GM18951 (cell line): ENCODE measurements around the gene ADARB1.

Source experiments
- POLR2A ChIP-seq: IDR thresholded peaks from 4 replicates; pipeline ENCODE4 v1.6.1; 2011; ENCODE audit warnings: mild to moderate bottlenecking; ENCODE audit not compliant: insufficient read length, insufficient read depth; ENCODE audit errors: extremely low read depth
- in situ Hi-C: fragments of 300-500 bp; cut with MboI; formaldehyde crosslinking; loops from one replicate; pipeline ENCODE4 v1.12.0; 2022; ENCODE audit warnings: low sequenced_read_pairs, mixed read lengths, inconsistent platforms; ENCODE audit not compliant: unreplicated experiment

Gene ADARB1

GRCh38 chr21:45122030-45122429 is 47.6 kb downstream of the ADARB1 start:
- in situ Hi-C loops, result loop anchor here (10.0 kb wide), 1 partner anchor 177 kb away; the partner anchor contains the start of gene SLX9
- no peak for TF ChIP-seq POLR2A

DNA sequence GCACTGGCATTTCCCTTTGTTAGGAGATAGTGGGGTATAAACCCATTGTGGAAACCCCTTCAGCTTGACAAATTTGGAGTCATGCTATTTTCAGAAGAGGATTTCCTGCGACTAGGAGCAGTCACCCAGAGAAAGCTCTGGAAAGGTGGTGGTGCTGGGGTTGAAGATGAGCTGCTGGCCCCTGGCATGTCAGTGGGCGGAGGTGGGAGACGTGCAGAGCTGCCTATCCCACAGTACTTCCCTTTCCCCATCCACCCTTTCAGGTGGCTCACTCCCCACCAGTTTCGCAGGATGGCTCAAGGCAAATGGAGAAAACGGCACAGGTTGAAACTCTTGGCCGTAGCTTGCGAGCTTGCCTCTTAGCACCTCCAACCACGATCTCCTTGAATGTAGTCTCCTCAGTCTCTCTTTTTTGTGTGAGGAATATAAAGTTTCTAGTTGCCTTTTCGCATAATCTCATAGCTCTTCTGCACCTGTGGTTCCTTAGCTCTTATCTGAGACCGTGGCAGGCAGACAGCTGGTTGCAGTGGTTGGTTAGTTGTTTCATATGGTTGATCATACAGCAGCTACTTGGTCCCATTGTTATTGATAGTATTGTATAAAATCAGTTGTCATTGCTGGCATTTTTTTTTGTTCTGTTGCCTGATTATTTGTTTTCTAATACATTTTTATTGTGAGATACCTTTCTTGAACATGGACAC is 48.2 kb downstream of the ADARB1 start:
- in situ Hi-C loops, result loop anchor here (10.0 kb wide), 1 partner anchor 178 kb away; the partner anchor contains the start of gene SLX9
- no peak for TF ChIP-seq POLR2A

- in situ Hi-C loops, result loop anchor here (10.0 kb wide), 1 partner anchor 179 kb away; the partner anchor contains the start of gene SLX9
- no peak for TF ChIP-seq POLR2A
Observed at GRCh38 chr21:45123440-45123839, 49.1 kb downstream of the ADARB1 start.

DNA sequence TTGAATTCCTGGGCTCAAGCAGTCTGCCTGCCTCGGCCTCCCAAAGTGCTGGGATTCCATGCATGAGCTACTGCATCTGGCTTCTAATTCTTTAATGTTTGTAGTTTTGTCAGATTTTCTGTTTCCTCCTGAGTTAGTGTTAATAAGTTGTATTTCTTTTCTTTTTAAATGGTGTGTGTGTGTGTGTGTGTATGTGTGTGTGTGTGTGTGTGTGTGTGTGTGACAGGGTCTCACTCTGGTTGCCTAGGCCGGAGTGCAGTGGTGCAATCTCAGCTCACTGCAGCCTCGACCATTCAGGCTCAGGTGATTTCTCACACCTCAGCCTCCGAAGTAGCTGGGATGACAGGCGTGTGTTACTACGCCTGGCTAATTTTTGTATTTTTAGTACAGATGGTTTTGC is 50.2 kb downstream of the ADARB1 start:
- TF ChIP-seq POLR2A, result no peak
- in situ Hi-C loops, result loop anchor here (10.0 kb wide), 1 partner anchor 180 kb away; the partner anchor contains the start of gene SLX9

DNA sequence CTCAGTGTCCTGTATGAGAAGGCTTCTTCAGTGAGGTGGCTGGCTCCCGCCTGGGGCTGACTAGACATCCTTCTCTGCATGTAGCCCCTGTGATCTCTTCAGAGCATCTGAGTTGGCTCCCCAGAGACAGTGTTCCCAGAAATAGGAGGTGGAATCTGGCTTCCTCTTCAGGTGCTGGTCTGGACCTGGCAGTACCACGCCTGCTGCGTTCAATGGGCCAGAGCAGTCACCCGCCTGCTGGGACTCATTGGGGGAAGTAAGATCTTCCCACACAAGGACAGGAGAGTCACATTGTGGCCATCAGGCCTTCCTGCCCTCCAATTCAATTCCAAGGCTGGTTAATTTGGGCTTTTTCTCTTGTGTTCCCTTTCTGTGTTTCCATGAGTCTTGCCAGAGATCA is 51.0 kb downstream of the ADARB1 start:
- in situ Hi-C loops, result loop anchor here (10.0 to 25.0 kb wide), 2 partner anchors 181 to 287 kb away; partner anchors contain the start of genes COL18A1 and SLX9
- TF ChIP-seq POLR2A, result no peak

DNA sequence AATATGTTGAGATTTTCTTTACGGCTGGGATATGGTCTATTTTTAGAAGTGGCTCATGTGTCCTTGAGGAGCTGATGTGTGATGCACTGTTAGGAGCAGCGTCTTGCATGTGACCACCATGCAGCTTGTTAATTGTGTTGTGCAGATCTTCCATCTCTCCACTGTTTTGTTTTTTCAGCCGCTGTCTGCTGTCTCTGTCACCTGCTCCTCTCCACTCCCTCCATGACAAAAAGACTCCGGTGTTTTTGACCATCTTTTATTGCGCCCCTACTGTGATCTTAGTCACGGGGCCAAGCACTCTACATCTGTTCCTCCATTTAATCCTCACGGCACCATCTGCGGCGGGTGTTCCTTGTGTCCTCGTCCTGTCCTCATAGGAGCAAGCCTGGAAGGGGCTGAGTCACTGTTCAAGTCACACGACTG is 51.8 kb downstream of the ADARB1 start:
- no peak for TF ChIP-seq POLR2A
- in situ Hi-C loops, result loop anchor here (10.0 to 25.0 kb wide), 2 partner anchors 181 to 286 kb away; partner anchors contain the start of genes COL18A1 and SLX9

- no peak for TF ChIP-seq POLR2A
- in situ Hi-C loops, result loop anchor here (10.0 to 25.0 kb wide), 2 partner anchors 182 to 285 kb away; partner anchors contain the start of genes COL18A1 and SLX9
Observed at GRCh38 chr21:45126983-45127382, 52.6 kb downstream of the ADARB1 start.

- TF ChIP-seq POLR2A, result no peak
- in situ Hi-C loops, result loop anchor here (10.0 to 25.0 kb wide), 2 partner anchors 183 to 284 kb away; partner anchors contain the start of genes COL18A1 and SLX9
Observed at GRCh38 chr21:45127937-45128336, 53.6 kb downstream of the ADARB1 start.

GRCh38 chr21:45128613-45129188 is 54.3 kb downstream of the ADARB1 start:
- in situ Hi-C loops, result loop anchor here (10.0 to 25.0 kb wide), 2 partner anchors 184 to 284 kb away; partner anchors contain the start of genes COL18A1 and SLX9
- no peak for TF ChIP-seq POLR2A

DNA sequence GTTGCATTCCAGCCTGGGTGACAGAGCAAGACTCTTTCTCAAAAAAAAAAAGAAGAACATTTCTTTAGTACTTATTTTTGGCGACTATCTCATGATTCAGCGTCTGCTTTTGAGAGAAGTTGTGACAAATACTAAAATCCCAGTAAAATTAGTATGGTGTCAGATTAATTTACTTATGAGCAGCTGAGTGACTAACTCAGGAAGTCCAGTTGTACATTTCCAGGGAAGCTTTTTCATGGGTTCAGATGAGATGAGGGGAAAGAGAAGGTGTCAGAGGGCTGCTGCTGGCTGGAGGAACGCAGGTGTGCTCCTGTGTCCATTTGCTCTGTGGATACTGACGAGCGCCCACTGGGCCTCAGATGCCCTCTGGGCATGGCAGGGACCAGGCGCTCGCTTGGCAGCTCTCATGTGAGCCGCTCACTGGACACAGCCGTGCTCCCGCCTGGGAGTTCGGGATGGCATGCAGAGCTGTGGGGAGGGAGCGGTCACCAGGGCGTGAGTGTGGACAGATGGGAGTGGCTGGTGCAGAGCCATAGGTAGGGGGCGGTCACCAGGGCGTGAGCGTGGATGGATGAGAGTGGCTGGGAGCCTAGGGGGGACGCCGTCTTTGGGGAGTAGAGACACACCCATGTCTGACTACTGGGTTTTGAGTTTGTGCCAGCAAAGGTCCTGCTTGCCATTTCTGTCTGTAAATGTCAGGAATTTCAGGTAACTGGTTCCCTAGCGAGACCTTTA is 55.0 kb downstream of the ADARB1 start:
- in situ Hi-C loops, result loop anchor here (10.0 to 25.0 kb wide), 2 partner anchors 185 to 283 kb away; partner anchors contain the start of genes COL18A1 and SLX9
- TF ChIP-seq POLR2A, result no peak

- TF ChIP-seq POLR2A, result no peak
- in situ Hi-C loops, result loop anchor here (25.0 kb wide), 1 partner anchor 282 kb away; the partner anchor contains the start of gene COL18A1
Observed at GRCh38 chr21:45130324-45130774, 56.0 kb downstream of the ADARB1 start.

- in situ Hi-C loops, result loop anchor here (25.0 kb wide), 1 partner anchor 281 kb away; the partner anchor contains the start of gene COL18A1
- no peak for TF ChIP-seq POLR2A
Observed at GRCh38 chr21:45131537-45131999, 57.2 kb downstream of the ADARB1 start.
